HG03460 (cell line): ENCODE results near the gene IL9R.
A peak's percentile ranks its signal among the peaks of the same experiment; 100 is the strongest.
"Not testable (repeated sequence)": the region's sequence is repeated elsewhere in the genome, so short reads cannot be mapped to it uniquely, and the experiment has no call there.

Experiments used
- ATAC-seq: cut with Tn5 transposase; IDR thresholded peaks from one replicate; pipeline ENCODE4 v1.9.1; 2021; ENCODE audit not compliant: unreplicated experiment

The IL9R gene

GRCh38 chrX:155998761-155999510 lies 1.4 kb downstream of the IL9R start:
- ATAC-seq = no peak

GRCh38 chrX:155999751-156000150 lies 2.3 kb downstream of the IL9R start:
- not testable (repeated sequence) for ATAC-seq

DNA sequence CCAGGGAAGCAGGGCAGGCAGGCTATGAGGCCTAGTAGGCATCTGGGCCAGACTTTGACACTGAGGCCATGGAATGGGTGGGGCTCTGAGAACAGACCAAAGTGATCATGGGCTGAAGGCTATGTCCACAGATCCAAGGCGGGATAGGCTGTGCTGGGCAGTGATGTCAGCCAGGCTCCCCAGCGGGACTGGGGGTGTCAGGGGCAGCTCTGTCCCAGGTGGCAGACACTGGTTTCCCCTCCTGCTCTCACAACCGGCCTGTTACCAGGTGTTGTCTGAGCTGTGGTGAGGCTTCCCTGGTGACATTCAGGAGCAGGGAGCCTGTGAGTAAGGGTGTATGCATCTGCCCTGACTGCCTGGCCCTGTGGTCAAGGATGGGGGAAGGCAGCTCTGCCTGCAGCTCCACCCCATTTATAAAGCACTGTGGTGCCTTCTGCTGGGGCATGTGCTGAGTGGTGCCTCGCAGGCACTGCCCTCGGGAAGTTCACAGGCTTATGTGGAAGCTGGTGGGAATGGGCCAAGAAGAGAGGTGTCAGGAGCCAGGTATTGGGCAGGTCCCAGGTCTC lies 2.9 kb downstream of the IL9R start:
- no peak for ATAC-seq

DNA sequence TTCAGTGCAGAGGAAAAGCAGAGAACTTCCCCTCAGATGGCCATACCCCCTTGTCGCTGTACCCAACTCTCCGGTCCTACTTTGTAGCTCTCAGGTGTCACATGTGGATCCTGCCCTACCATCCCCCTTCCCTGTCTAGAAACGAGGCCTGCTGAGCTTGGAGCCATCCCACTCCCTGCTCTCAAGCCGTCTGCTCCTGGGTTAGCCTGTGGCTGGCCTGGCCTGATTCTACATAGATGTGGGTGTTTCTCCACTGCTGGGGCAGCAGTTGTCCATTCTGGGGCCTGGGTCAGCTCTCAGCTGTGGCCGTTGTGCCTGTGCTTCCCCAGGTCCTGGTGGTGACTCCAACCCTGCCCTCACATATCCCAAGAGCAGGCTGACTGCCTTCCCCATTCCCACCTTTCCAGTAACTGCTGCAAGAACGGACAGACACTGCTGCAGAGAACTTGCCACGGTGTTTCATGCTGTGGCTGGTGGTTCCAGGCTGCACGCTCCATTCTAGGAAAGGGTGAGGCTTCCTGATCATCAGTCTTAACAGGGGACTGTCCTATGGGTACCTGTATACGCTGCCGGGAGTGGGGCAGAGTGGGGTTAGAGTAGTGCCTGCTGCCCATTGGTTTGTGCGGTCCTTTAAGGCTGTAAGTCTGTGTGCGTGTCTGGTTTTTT lies 3.6 kb downstream of the IL9R start:
- no peak for ATAC-seq

- no peak for ATAC-seq
These were observed 4.1 kb downstream of the IL9R start for GRCh38 chrX:156001667-156002021.

GRCh38 chrX:156002507-156002906 lies 5.0 kb downstream of the IL9R start:
- no peak for ATAC-seq

GRCh38 chrX:156003486-156004185 lies 6.1 kb downstream of the IL9R start:
- no peak for ATAC-seq

DNA sequence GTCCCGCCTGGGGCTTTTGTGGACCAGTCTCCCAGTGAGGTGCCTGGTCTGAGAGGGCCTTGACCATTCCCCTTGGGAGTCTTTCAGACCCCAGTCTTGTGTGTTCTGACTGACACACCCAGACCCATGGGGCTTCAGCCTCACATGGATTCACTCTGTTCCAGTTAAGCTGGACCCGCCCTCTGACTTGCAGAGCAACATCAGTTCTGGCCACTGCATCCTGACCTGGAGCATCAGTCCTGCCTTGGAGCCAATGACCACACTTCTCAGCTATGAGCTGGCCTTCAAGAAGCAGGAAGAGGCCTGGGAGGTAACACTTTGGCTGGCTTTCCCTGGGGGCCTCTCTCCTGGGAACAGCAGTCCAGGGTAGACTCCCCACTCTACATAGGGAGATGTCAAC lies 6.8 kb downstream of the IL9R start:
- no peak for ATAC-seq

DNA sequence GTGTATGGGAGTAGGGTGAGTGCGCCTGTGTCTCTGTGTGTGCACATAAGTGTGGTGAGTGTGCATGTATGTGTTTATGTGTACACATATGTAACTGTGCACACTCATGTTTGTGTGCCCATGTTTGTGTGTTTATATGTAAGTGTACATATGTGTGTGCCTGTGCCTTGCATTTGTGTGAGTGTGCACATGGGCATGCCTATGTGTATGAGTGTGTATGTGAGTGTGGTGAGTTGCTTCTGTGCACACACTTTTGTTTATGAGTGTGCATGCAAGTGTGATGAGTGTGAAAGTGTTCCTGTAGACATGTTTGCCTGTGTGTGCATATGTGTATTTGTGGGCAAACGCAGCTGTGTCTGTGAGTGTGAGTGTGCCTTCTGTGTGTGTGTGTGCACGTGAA lies 7.2 kb downstream of the IL9R start:
- no peak for ATAC-seq

GRCh38 chrX:156005144-156005543 lies 7.6 kb downstream of the IL9R start:
- ATAC-seq = no peak

DNA sequence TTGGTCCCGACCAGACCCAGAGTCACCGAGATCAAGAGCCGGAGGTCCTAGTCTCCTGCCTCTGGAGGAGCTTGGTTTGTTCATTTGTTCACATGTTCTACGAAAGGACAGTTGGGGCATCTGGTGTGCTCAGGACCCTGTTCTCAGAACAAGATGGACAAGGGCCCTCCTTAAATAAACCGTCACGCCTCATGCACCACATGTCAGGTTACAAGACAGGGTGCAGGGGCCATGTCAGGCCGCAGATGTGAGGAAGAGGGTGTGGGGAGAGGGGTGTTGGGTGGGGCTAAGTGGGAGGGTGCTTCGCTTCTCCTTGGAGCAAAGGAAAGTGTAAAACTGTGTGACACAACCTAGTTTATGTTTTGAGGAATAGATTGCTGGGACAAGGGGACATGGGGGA lies 9.0 kb downstream of the IL9R start:
- ATAC-seq = not testable (repeated sequence)

DNA sequence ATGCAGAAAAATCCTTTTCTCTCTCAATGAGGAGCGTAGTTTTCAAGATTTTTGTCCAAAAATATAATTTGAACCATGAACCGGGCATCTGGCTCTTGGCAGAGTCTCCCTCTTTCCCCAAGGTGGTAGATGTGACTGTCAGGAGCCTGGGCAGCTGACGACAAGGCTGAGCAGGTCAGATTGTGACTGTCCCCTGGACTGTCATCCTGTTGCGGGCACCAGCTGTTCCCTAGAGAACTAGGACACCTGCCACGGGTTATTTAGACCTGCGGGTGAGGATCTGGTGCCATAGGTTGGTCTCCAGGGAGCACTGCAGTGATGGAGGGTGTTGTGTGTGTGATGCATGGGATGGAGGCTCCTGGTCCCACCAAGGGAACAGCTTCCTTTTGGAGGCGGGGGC lies 10.9 kb downstream of the IL9R start:
- ATAC-seq = not testable (repeated sequence)

DNA sequence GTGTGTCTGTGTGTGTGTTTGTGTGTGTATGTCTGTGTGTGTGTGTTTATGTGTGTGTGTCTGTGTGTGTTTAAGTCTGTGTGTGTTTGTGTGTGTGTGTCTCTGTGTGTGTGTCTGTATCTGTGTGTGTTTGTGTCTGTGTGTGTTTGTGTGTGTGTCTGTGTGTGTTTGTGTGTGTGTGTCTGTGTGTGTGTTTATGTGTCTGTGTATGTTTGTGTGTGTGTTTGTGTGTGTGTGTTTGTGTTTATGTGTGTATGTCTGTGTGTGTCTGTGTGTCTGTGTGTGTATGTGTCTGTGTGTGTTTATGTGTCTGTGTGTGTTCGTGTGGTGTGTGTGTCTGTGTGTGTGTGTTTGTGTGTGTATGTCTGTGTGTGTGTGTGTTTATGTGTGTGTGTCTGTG lies 11.4 kb downstream of the IL9R start:
- ATAC-seq = no peak

- ATAC-seq = not testable (repeated sequence)
These were observed 12.2 kb downstream of the IL9R start for GRCh38 chrX:156009691-156010090.

DNA sequence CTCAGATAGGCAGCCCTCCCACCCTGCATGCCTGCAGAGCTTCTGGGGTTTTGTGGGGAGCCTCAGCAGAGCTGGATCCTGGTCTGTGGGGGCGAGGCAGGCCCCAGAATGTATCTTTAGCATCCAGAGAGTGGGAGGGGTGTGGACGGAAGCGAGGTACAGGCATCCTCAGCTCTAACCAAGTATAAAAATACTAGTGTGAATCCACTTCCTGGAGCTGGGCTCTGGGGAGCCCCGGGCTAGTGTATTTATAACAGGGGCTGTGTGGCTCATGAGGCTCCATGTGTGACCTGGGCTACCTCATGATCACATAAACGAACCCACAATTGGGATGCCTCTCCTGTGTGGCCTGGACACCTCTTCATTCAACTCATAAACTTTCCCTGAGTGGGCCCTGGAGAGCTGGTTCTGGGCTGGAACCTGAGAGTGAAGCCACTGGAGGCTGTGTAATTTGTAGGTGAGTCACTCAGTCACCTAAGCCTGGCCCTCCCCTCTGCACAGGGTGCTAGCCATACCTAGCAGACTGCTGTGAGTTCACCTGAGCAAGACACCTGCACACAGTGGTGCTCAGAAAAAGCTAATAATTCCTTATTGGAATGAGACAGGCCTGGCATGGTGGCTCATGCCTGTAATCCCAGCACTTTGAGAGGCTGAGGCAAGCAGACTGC lies 15.9 kb downstream of the IL9R start:
- peak; percentile 67 for ATAC-seq

- not testable (repeated sequence) for ATAC-seq
These were observed 22.4 kb downstream of the IL9R start for GRCh38 chrX:156019846-156020245.

- ATAC-seq = not testable (repeated sequence)
These were observed 25.5 kb downstream of the IL9R start for GRCh38 chrX:156023002-156023401.

GRCh38 chrX:156024949-156025492 lies 27.5 kb downstream of the IL9R start:
- ATAC-seq = not testable (repeated sequence)

DNA sequence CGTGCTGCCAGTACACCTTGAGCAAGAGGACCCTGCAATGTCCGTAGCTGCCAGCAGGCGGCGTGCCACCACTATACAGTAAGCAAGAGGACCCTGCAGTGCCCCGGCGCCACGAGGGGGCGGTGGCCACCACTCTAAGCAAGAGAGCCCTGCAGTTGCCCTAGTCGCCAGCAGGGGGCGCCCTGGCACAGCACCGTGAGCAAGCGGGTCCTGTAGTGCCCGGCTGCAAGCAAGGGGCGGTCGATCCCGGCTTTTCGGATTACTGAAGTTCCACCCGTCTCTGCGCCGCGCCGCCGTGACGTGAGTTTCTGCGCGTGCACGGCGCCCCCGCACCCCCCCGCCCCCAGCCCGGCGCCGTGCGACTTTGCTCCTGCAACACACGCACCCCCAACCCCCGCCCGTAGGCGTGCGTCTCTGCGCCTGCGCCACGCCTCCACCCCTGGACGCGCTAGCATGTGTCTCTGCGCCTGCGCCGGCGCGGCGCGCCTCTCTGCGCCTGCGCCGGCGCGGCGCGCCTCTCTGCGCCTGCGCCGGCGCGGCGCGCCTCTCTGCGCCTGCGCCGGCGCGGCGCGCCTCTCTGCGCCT lies 31.2 kb downstream of the IL9R start:
- not testable (repeated sequence) for ATAC-seq

DNA sequence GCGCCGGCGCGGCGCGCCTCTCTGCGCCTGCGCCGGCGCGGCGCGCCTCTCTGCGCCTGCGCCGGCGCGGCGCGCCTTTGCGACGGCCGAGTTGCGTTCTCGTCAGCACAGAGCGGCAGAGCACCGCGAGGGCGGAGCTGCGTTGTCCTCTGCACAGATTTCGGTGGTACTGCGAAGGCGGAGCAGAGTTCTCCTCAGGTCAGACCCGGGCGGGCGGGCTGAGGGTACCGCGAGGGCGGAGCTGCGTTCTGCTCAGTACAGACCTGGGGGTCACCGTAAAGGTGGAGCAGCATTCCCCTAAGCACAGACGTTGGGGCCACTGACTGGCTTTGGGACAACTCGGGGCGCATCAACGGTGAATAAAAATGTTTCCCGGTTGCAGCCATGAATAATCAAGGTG lies 31.8 kb downstream of the IL9R start:
- ATAC-seq = not testable (repeated sequence)
